Erythroblast (primary cell): ENCODE results near the gene CDK11B.

Experiments used
- GATA1 ChIP-seq: IDR thresholded peaks from 2 replicates; pipeline ENCODE4 v1.6.1; 2011; ENCODE audit warnings: low read depth, mild to moderate bottlenecking, control low read depth, low read length, moderate library complexity
- POLR2A ChIP-seq: IDR thresholded peaks from 2 replicates; pipeline ENCODE4 v1.6.1; 2011; ENCODE audit warnings: mild to moderate bottlenecking, low read length

DNA sequence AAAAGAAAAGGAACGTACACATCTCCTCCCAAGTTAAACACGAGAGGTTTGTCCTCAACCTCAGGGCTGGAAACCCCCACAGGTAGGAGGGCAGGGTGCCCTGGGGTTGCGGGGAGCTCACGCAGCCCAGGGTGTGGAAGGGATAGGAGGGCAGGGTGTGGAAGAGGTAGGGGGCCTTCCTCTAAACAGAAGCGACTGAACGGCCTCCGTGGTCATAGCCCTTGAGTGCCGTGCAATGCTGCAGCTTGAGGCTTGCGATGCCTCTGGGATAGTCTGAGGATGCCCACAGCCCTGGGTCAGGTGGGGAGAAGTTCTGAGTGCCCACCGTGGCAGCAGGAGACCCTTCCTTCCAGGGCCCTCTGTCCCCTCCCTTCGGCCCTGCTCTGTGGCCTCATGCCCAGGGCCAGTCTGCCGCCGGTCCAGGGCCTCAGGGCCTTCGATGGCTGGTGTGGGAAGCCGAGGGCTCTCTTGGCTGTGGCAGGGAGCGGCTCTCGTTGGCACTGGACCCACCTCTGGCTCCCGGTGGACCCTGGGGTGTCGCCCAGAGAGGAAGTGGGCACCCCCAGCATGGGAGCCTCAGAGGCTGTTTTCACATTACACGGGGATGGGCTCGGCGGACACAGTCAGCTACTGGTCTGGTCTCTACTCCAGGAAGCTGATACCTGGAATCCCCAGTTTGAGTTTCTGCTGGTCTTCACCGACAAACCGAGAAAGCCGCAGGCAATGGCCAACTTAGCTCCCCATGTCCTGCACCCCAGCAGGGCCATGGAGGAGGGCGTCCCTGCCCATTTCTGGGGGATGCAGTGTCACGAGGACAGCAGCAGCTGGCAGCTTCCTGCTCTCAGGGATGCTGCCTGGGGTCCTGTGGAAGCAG lies 6.4 kb upstream of the CDK11B start:
- TF ChIP-seq POLR2A (no peak), GATA1 (no peak)
